Endothelial cell of umbilical vein (primary cell): ENCODE measurements around the gene SLC27A6. TPM values are rescaled to one million over a fixed set of nuclear protein-coding genes. Genes with fewer than 3 reads are reported as not detected.

Source experiments
- BruUV-seq: library from RNA; stranded (reverse); fragments of 400-500 nt; replicated peaks from 2 replicates; lab custom pipeline; 2021; lab: Mats Ljungman, UMichigan
- CTCF ChIA-PET: fragments of 300-600, 350-600 bp; sonication (Branson Sonifier 250); formaldehyde crosslinking; loops from one replicate; lab custom pipeline; 2021; ENCODE audit warnings: antibody characterized with exemption, inconsistent platforms; lab: Charles Lee
- POLR2A ChIA-PET: fragments of 300-600, 350-600 bp; sonication (Branson Sonifier 250); formaldehyde crosslinking; loops from one replicate; lab custom pipeline; 2021; ENCODE audit warnings: antibody characterized with exemption, inconsistent platforms; lab: Charles Lee
- DNase-seq: peaks from one replicate; pipeline ENCODE4 v3.0.0-alpha.2; 2011; ENCODE audit warnings: low read depth, low spot score
- FAIRE-seq: peaks from 2 replicates; lab custom pipeline; 2011; peaks lifted over from hg19 to GRCh38; lab: Jason Lieb, UNC
- H2AFZ ChIP-seq: 2 replicates; pipeline ENCODE4 v1.6.0; 2012; ENCODE audit warnings: low read depth, low read length, control low read depth, inconsistent platforms
- H3K27ac ChIP-seq: 2 replicates; pipeline ENCODE4 v1.5.1; 2011; ENCODE audit warnings: low read depth, mild to moderate bottlenecking, control low read depth, low read length, moderate library complexity; ENCODE audit not compliant: insufficient read depth
- H3K27me3 ChIP-seq, 2 experiments: 2 replicates each; pipeline versions ENCODE4 v1.6.0 to v1.6.1; 2011; ENCODE audit warnings: low read length in 2 of 2, mixed read lengths in 1 of 2; ENCODE audit not compliant: control insufficient read depth in 2 of 2, insufficient read depth in 2 of 2
- H3K36me3 ChIP-seq, 2 experiments: 2 replicates in 1 of 2; 3 replicates in 1 of 2; pipeline ENCODE4 v1.5.1; 2011; ENCODE audit warnings: low read length in 2 of 2, mild to moderate bottlenecking in 1 of 2, moderate library complexity in 1 of 2; ENCODE audit not compliant: control insufficient read depth in 2 of 2, insufficient read depth in 2 of 2; ENCODE audit errors: extremely low read depth in 1 of 2
- H3K4me1 ChIP-seq: 3 replicates; pipeline ENCODE4 v1.5.1; 2011; ENCODE audit warnings: mild to moderate bottlenecking, low read length; ENCODE audit not compliant: control insufficient read depth, insufficient read depth; ENCODE audit errors: extremely low read depth
- H3K4me2 ChIP-seq: 2 replicates; pipeline ENCODE4 v1.6.1; 2011; ENCODE audit warnings: low read length, control low read depth, mixed read lengths; ENCODE audit not compliant: insufficient read depth
- H3K4me3 ChIP-seq, 3 experiments: fragments of 200-600 bp in 1 of 3; sonication (generic), shearing (Covaris generic) in 1 of 3; replicated peaks in 1 of 3; 2 replicates each; pipeline ENCODE4 v1.5.1; 2011 to 2016; ENCODE audit warnings: control low read depth in 3 of 3, low read length in 3 of 3, mild to moderate bottlenecking in 2 of 3, inconsistent platforms in 1 of 3, low read depth in 1 of 3, moderate library complexity in 1 of 3; ENCODE audit not compliant: insufficient read depth in 1 of 3
- H3K79me2 ChIP-seq: 2 replicates; pipeline ENCODE4 v1.6.0; 2012; ENCODE audit warnings: low read length, inconsistent platforms; ENCODE audit not compliant: control insufficient read depth, insufficient read depth
- H3K9ac ChIP-seq: replicated peaks from 2 replicates; pipeline ENCODE3; 2011; ENCODE audit warnings: low read length, control low read depth; ENCODE audit not compliant: insufficient read depth; ENCODE audit errors: extremely low read depth
- H3K9me1 ChIP-seq: replicated peaks from 3 replicates; pipeline ENCODE4 v1.6.0; 2011; ENCODE audit warnings: mild to moderate bottlenecking, low read length; ENCODE audit not compliant: control insufficient read depth, insufficient read depth; ENCODE audit errors: extremely low read depth
- H3K9me3 ChIP-seq: replicated peaks from 2 replicates; pipeline ENCODE4 v1.5.1; 2012; ENCODE audit warnings: low read length, inconsistent platforms; ENCODE audit not compliant: control insufficient read depth, insufficient read depth
- H4K20me1 ChIP-seq: replicated peaks from 2 replicates; pipeline ENCODE3; 2011; ENCODE audit warnings: mild to moderate bottlenecking, low read length; ENCODE audit not compliant: control insufficient read depth, insufficient read depth; ENCODE audit errors: extremely low read depth
- CTCF ChIP-seq, 2 donors: IDR thresholded peaks; 1 replicate in 1 of 2; 2 replicates in 1 of 2; pipeline ENCODE4 v1.5.1; 2011; ENCODE audit warnings: low read length in 2 of 2, mild to moderate bottlenecking in 2 of 2, moderate library complexity in 2 of 2, control low read depth in 1 of 2, inconsistent platforms in 1 of 2, low read depth in 1 of 2; ENCODE audit not compliant: insufficient read depth in 1 of 2; ENCODE audit errors: extremely low read depth in 1 of 2
- FOS ChIP-seq: IDR thresholded peaks from 2 replicates; pipeline ENCODE4 v1.6.1; 2011; ENCODE audit warnings: mild to moderate bottlenecking, low read length, moderate library complexity, borderline replicate concordance; ENCODE audit not compliant: insufficient read depth
- JUN ChIP-seq: IDR thresholded peaks from 2 replicates; pipeline ENCODE4 v1.6.1; 2011; ENCODE audit warnings: borderline replicate concordance, low read depth; ENCODE audit not compliant: insufficient read length, insufficient read depth
- MAX ChIP-seq: IDR thresholded peaks from 2 replicates; pipeline ENCODE4 v1.6.1; 2011; ENCODE audit not compliant: insufficient read depth, insufficient read length
- MYC ChIP-seq: IDR thresholded peaks from one replicate; pipeline ENCODE4 v1.6.1; 2011; ENCODE audit warnings: mild to moderate bottlenecking, low read depth, low read length
- POLR2A ChIP-seq: IDR thresholded peaks from 2 replicates; pipeline ENCODE4 v1.6.1; 2012; ENCODE audit warnings: low read depth, mild to moderate bottlenecking, control low read depth, low read length
- dilution Hi-C: fragments of 300-500 bp; cut with MboI; formaldehyde crosslinking; loops from one replicate; pipeline ENCODE4 v1.15.0; 2019; ENCODE audit warnings: low sequenced_read_pairs; ENCODE audit not compliant: extremely low pct_ligation_motif_present
- intact Hi-C: fragments of 100-400 bp; cut with micrococcal nuclease; formaldehyde crosslinking; loops from one replicate; pipeline ENCODE4 v1.10.0; 2022
- polyA plus RNA-seq, 4 experiments: library from polyadenylated mRNA; depleted of rRNA in 3 of 4; stranded (reverse) in 3 of 4; unstranded in 1 of 4; fragments of >200 nt; gene quantifications; 2 replicates each; pipeline versions ENCODE4 v1.2.1 to v1.2.3, GENCODE V29; 2011 to 2012; ENCODE audit warnings: missing spikeins in 1 of 4
- total RNA-seq: library from RNA; stranded (reverse); gene quantifications from 2 replicates; pipeline ENCODE4 v1.2.3, GENCODE V29; 2021

Gene SLC27A6
- total and polyA plus RNA-seq, 2 donors (not counting 3 experiments of a cell fraction or from before 2014, with no cell fraction given) = 0.10 TPM; not detected in 1

GRCh38 chr5:129014185-129014584, 48.9 kb downstream of the SLC27A6 start:
- no peaks in the 10 kb centered on the region for H3K27me3 ChIP-seq
- no peak for TF ChIP-seq CTCF (IDR thresholded peaks at IDR 0.05; ENCODE audit: extremely low read depth in 1 of 2, insufficient read depth in 1 of 2, low read depth in 1 of 2, low read length in 2 of 2)
- TF ChIP-seq MAX = no peak
- H3K27ac ChIP-seq = no peak overlapping the region
- no peaks in the 10 kb centered on the region for H3K9me3 ChIP-seq
- no TSS peak for BruUV-seq
- ChIA-PET POLR2A (no interaction called here), CTCF (no interaction called here)
- dilution Hi-C loops = no loop called here
- no peak overlapping the region for H3K4me2 ChIP-seq
- no peak overlapping the region for H3K4me3 ChIP-seq
- DNase-seq = no peak
- H3K9me1 ChIP-seq = no peaks in the 10 kb centered on the region
- no peak for FAIRE-seq
- H4K20me1 ChIP-seq = no peaks in the 10 kb centered on the region
- intact Hi-C loops = no loop called here
- H3K4me1 ChIP-seq = no peaks in the 10 kb centered on the region
- H2AFZ ChIP-seq = no peak overlapping the region
- no peaks in the 10 kb centered on the region for H3K79me2 ChIP-seq
- no peaks in the 10 kb centered on the region for H3K36me3 ChIP-seq
- H3K9ac ChIP-seq = no peak overlapping the region

GRCh38 chr5:129018837-129019236, 53.5 kb downstream of the SLC27A6 start:
- no peak overlapping the region for H3K9ac ChIP-seq
- H3K4me1 ChIP-seq = no peaks in the 10 kb centered on the region
- DNase-seq (no peak), FAIRE-seq (no peak)
- POLR2A ChIA-PET = no interaction called here
- H3K79me2 ChIP-seq = no peaks in the 10 kb centered on the region
- no peaks in the 10 kb centered on the region for H3K9me1 ChIP-seq
- CTCF ChIA-PET = no interaction called here
- no TSS peak for BruUV-seq
- dilution Hi-C loops = no loop called here
- H3K4me2 ChIP-seq = no peak overlapping the region
- H3K27ac ChIP-seq = no peak overlapping the region
- H3K36me3 ChIP-seq = no peaks in the 10 kb centered on the region
- intact Hi-C loops = no loop called here
- no peaks in the 10 kb centered on the region for H3K9me3 ChIP-seq
- no peaks in the 10 kb centered on the region for H4K20me1 ChIP-seq
- H2AFZ ChIP-seq = no peak overlapping the region
- no peak for TF ChIP-seq FOS
- TF ChIP-seq CTCF (IDR thresholded peaks at IDR 0.05; ENCODE audit: extremely low read depth in 1 of 2, insufficient read depth in 1 of 2, low read depth in 1 of 2, low read length in 2 of 2) = no peak
- TF ChIP-seq POLR2A = no peak
- TF ChIP-seq MAX = no peak
- no peak for TF ChIP-seq JUN
- no peak for TF ChIP-seq MYC
- H3K27me3 ChIP-seq = no peaks in the 10 kb centered on the region
- no peak overlapping the region for H3K4me3 ChIP-seq
